ENCODE data around the gene EDA. TPM values are rescaled to one million over a fixed set of nuclear protein-coding genes. Genes with fewer than 3 reads are reported as not detected.
"Not testable (repeated sequence)": the region's sequence is repeated elsewhere in the genome, so short reads cannot be mapped to it uniquely, and the experiment has no call there.

EDA gene
- polyA plus RNA-seq, 4 donors = 6.2 to 7.3 (median 7.0) TPM

- no peak for DNase-seq (ENCODE audit: low read depth in 4 of 4, low spot score in 2 of 4)
These were observed 332.4 kb downstream of the EDA start for GRCh38 chrX:69948276-69948797.

DNA sequence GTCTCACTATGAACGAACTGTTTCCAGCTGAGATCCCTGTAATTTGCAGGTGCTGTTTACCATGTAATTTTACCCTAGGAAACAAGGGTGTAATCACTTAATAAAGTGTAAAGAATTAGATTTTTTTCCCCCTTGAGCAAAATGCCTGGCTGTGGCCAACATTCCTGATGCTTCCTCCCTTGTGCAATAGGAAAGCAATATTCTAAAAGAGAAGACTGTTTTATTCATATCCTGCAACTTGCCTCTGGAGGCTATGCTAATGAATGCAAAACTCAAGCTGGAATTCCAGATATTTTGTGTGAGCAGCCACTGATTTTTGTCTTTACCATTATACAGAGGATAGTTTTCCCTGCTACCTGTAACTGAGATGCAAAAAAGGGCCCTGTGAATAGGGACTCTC, 335.8 kb downstream of the EDA start:
- no peak for DNase-seq (ENCODE audit: low read depth in 4 of 4, low spot score in 2 of 4)

- DNase-seq (ENCODE audit: low read depth in 4 of 4, low spot score in 2 of 4) = no peak
These were observed 343.8 kb downstream of the EDA start for GRCh38 chrX:69959712-69960111.

DNA sequence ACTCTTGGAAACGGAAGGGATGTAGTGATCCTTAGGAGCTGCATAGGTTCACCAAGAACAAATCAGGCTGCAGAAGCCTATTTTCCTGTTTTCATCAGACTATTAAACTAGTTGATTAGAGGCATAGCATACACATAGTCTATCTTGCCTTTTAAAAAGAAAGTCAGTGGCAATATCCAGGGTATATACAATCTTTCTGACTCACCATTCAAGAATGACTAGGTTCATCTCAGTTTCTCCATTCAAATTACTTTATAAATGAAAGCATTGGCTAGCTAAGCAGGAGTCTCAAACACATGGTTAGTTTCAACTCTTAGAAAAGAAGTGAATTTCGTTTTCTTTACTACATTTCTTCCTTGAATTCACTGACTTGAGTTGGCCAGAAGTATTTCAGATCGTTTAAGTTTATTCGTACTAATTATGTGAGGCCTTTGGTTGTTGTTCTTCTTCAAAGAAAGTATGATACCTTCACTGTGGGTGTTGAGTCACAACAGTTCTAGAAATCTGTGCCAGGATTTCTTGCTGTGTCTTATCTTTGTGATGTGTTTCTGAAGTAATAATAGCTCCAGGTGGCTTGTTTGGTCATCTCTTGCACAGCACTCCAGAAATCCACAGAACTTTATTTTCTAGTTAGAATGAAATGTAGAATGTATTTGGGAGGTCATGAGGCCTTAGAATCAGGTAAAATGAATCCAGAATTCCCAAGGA, 345.6 kb downstream of the EDA start:
- DNase-seq (ENCODE audit: low read depth in 4 of 4, low spot score in 2 of 4) = no peak

- DNase-seq (ENCODE audit: low read depth in 4 of 4, low spot score in 2 of 4) = no peak
These were observed 353.0 kb downstream of the EDA start for GRCh38 chrX:69968950-69969349.

GRCh38 chrX:69969460-69969859, 353.5 kb downstream of the EDA start:
- no peak for DNase-seq (ENCODE audit: low read depth in 4 of 4, low spot score in 2 of 4)

GRCh38 chrX:69987691-69988090, 371.8 kb downstream of the EDA start:
- DNase-seq (ENCODE audit: low read depth in 4 of 4, low spot score in 2 of 4) = no peak

GRCh38 chrX:69988955-69989394, 373.1 kb downstream of the EDA start:
- DNase-seq (ENCODE audit: low read depth in 4 of 4, low spot score in 2 of 4) = no peak

DNA sequence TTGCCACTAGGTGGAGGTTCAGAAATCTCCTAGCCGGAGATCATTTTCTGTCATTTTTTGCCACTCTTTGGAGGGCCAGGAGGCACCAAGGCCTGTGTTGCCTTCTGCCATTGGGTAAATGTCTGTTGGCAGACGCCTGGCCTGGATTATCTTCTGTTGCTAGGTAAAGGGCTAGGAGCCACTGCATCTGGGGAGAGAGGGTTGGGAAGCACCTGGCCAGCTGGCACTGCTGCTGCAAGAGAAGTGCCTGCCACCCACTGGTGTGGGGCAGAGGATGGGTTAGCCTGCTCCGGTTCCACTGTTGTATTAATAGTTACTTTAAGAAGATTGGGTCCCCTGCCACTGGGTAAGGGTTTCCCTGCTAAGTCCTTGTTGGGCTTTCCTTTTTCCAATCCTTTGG, 375.8 kb downstream of the EDA start:
- DNase-seq (ENCODE audit: low read depth in 4 of 4, low spot score in 2 of 4) = no peak

- no peak for DNase-seq (ENCODE audit: low read depth in 4 of 4, low spot score in 2 of 4)
These were observed 377.6 kb downstream of the EDA start for GRCh38 chrX:69993494-69993893.

- DNase-seq (ENCODE audit: low read depth in 4 of 4, low spot score in 2 of 4) = no peak
These were observed 379.6 kb downstream of the EDA start for GRCh38 chrX:69995362-69996112.

DNA sequence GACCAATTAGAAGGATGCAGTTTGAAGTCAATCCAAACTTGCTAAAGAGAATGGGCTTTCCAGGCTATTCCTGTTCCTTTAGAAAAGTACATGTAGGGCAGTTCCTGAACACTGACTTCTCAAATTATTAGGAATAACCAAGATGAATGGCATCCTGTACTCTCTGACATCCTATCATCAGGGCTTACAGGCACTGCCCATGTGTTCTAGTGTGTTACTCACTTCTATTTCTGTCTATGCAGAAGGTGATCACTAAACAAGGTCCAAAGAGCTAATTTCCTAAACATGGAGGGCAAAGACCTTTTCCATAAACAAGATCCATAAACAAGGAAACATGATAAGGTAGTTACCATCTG, 380.2 kb downstream of the EDA start:
- no peak for DNase-seq (ENCODE audit: low read depth in 4 of 4, low spot score in 2 of 4)

DNA sequence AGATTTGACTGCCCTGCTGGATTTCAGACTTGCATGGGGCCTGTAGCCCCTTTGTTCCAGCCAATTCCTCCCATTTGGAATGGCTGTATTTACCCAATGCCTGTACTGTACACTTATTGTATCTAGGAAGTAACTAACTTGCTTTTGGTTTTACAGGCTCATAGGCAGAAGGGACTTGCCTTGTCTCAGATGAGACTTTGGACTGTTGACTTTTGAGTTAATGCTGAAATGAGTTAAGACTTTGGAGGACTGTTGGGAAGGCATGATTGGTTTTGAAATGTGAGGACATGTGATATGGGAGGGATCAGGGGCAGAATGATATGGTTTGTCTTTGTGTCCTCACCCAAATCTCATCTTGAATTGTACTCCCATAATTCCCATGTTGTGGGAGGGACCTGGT, 382.4 kb downstream of the EDA start:
- not testable (repeated sequence) for DNase-seq (ENCODE audit: low read depth in 4 of 4, low spot score in 2 of 4)

DNA sequence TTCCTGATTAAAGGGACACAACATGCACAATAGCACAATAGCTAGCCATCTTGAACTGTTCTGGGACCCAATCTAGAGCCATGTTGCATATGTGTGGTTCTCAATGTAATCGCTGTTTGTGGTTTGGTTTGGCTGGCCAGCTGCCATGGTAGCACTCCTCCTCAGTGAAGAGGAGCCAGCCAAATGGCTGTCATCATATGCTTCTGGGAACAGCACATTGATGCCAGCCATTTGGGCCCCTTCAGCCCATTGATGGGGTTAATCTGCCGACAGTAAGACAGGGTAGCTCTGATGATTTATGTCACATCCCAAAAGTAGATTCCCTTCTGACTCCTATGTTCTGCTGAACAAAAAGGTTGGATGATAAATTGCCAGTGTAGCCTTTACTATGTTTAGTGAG, 385.4 kb downstream of the EDA start:
- no peak for DNase-seq (ENCODE audit: low read depth in 4 of 4, low spot score in 2 of 4)

DNA sequence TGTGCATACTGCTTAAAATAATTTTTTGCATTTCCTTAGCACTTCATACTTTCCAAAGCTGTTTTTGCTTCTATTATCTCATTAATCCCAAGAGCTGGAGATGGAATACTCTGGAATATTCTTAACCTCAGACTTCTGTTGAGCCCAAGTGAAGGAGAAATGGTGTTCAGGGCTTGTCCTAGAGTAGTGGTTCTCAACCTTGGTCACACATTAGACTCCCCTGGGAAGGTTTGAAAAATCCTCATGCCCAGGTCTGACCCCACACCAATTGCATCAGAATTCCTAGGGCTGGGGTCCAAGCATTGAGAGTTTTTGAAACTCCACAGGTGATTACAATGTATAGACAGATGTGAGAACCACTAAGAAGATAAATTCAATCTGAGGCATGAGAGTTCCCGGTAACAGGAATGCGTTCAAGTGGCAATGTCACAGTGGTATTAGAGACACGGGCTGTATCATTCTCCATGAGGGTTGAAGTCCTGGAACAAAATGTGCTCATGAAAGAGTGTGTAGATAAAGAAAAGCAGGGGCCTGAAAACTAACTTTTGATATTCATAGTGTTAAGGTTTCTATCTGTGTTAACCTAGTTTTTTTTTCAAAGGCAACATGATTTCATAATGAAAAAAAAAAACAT, 385.9 kb downstream of the EDA start:
- no peak for DNase-seq (ENCODE audit: low read depth in 4 of 4, low spot score in 2 of 4)

GRCh38 chrX:70007946-70008345, 392.0 kb downstream of the EDA start:
- DNase-seq (ENCODE audit: low read depth in 4 of 4, low spot score in 2 of 4) = no peak

DNA sequence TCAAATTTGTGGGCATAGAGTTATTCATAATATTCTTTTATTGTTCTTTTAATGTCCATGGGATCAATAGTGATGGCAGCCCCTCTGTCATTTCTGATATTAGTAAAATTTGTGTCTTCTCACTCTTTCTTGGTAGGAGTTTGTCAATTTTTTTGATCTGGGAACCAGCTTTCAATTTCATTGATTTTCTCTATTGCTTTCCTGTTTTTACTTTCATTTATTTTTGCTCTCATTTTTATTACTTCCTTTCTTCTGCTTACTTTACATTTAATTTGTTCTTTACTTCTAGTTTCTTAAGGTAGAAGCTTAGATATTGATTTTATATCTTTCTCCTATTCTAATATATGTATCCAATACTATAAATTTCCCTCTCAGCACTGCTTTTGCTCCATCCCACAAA, 393.1 kb downstream of the EDA start:
- no peak for DNase-seq (ENCODE audit: low read depth in 4 of 4, low spot score in 2 of 4)

DNA sequence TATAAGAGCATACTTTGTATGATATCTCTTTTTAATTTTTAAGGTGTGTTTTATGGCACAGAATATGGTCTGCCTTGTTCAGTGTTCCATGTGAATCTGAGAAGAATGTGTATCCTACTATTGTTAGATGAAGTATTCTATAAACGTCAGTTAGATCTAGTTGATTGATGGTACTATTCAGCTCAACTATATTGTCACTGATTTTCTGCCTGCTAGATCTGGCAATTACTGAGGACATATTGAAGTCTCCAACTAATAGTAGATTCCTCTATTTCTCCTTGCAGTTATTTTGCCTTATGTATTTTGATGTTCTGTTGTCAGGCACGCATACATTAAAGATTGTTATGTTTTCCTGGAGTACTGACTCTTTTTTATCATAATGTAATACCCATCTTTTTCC, 394.1 kb downstream of the EDA start:
- no peak for DNase-seq (ENCODE audit: low read depth in 4 of 4, low spot score in 2 of 4)

DNA sequence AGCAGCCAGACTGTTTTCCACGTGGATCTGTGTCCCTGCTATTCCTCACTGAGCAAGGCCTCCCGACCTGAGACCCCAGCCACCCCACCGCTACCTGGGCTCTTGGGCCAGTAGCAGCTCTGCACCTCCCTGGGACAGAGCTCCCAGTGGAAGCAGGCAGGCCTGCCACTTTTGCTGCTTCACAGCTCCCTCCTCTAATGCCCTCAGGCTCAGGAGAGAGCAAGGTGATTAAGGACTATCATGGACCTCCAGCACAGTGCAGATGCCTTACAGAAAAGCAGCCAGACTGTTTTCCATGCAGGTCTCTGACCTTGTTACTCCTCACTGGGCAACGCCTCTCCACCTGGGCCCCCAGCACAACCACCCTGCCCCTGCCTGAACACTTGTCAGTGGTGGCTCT, 396.8 kb downstream of the EDA start:
- no peak for DNase-seq (ENCODE audit: low read depth in 4 of 4, low spot score in 2 of 4)

GRCh38 chrX:70013466-70014381, 397.8 kb downstream of the EDA start:
- DNase-seq (ENCODE audit: low read depth in 4 of 4, low spot score in 2 of 4) = no peak

DNA sequence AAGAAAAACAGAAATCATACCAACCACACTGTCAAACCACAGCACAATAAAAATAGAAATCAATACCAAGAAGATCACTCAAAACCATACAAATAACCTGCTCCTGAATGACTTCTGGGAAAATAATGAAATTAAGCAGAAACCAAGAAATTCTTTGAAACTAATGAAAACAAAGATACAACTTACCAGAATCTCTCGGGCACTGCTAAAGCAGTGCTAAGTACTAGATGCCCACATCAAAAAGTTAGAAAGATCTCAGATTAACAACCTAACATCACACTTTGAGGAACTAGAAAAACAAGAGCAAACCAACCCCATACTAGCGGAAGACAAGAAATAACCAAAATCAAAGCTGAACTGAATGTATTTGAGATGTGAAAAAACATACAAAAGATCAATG, 400.6 kb downstream of the EDA start:
- DNase-seq (ENCODE audit: low read depth in 4 of 4, low spot score in 2 of 4) = no peak

Measured in left renal cortex interstitium (tissue), 4 donors.